ENCODE results near the gene PDE7B.

GRCh38 chr6:136210398-136211165 is 359.1 kb downstream of the PDE7B start:
- TF ChIP-seq TCF7L2 (IDR thresholded peaks at IDR 0.05; ENCODE audit: low read depth, low read length) (no peak), CTCF (IDR thresholded peaks at IDR 0.05) (no peak), SIN3A (IDR thresholded peaks at IDR 0.05; ENCODE audit: borderline replicate concordance, insufficient read depth, low read depth, low read length) (no peak)

Data from Panc1 (cell line).